ENCODE results near the gene KCNG4.
A peak's percentile ranks its signal among the peaks of the same experiment; 100 is the strongest.

KCNG4 gene, protein sequence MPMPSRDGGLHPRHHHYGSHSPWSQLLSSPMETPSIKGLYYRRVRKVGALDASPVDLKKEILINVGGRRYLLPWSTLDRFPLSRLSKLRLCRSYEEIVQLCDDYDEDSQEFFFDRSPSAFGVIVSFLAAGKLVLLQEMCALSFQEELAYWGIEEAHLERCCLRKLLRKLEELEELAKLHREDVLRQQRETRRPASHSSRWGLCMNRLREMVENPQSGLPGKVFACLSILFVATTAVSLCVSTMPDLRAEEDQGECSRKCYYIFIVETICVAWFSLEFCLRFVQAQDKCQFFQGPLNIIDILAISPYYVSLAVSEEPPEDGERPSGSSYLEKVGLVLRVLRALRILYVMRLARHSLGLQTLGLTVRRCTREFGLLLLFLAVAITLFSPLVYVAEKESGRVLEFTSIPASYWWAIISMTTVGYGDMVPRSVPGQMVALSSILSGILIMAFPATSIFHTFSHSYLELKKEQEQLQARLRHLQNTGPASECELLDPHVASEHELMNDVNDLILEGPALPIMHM

DNA sequence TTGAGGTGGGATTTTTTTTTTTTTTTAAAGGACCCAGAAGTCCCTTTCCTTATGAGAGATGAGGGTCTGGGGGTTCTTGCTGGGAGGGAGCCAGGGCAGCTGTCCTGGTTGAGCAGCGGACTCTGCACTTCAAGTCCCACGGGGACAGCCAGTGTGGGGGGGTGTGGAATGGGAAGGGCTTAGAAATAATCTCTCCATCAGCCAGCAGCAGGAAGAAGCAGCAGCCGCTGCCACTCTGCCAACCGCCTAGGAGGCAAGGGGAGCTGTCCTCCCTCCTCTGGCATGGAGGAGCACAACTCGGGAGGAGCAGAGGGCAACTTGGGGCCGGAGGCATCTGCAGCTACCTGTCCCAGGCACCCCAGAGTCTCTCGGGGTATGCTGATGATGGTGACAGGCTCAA lies at the start of gene KCNG4:
Gene KCNG4 (minus strand): TSS at position 104 of the 400 bp plus-strand sequence. CDS start 2,527 bp downstream, outside the sequence.
- DNase-seq, result no peak

DNA sequence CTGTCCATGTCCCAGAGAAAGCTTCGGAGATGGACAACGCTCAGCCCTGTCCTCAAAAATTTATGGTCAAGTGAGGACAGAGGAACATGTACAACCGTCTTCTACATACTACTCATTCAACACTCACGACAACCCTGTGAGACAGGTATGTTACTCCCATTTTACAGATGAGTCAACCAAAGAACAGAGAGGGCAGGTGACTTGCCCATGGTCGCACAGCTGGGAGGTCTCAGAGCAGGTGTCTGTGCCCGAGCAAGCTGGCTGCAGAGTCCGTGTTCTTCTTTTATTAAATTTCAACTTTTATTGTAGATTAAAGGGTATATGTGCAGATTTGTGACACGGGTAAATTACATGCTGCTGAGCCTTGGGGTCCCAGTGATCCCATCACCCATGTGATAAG lies 49.1 kb upstream of the KCNG4 start:
- DNase-seq, result no peak

DNA sequence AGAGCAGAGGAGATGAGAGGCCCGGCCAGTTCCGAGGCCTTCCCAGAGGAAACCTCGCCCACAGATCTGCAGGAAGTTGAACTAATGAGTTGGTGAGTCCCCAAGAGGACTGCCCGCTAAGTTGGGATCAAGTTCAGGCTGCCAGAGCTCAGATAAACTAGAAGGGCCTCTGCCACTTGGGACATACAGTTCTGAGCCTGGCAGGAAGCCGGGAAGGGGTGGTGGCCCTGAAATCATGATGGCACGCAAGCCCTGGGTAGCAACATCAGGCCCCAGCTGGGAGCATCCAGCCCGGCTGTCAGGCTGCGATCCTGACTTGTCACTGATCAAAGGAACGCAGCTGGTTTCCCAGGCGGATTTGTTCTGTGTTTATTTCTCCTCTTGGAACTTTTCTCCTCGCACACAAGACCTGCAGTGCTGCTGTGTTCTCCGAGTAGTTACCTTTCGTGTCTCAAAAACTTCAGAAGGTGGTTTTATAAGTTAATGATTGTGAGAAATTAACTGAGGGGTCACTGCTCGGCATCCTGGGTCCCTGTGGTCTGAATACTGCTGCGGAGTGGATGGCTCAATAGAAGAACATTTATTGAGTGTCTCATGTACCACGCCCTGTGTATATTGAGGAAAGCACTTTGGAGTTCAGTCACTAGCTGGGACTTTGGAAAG lies 46.9 kb upstream of the KCNG4 start:
- no peak for DNase-seq

DNA sequence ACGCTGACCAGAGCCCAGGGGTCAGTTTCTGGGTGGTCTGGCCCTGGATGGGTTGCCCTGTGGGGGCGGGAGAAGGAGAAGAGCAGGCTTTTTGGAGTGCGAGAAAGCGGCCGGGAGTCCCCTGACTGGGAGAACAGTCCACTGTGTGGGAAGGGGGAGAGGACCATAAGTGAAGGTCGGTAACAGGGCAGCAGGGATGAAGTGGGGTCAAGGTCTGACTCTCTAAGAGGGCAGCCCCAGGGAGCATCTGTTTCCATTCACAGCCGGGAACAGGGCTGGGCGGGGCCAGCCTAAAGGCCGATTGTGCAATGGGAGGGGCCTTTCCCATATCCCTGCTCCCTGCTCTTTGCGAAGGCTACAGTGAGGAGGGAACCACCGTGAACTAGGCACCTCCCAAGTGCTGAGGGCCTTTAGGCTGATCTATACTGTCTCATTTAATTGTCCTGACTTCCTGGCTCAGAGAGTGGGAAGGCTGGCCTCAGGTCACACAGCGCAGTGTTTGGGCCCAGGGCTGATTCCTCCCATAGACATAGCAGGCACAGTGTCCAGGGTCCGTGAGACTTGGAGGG lies 44.4 kb upstream of the KCNG4 start:
- DNase-seq, result no peak

DNA sequence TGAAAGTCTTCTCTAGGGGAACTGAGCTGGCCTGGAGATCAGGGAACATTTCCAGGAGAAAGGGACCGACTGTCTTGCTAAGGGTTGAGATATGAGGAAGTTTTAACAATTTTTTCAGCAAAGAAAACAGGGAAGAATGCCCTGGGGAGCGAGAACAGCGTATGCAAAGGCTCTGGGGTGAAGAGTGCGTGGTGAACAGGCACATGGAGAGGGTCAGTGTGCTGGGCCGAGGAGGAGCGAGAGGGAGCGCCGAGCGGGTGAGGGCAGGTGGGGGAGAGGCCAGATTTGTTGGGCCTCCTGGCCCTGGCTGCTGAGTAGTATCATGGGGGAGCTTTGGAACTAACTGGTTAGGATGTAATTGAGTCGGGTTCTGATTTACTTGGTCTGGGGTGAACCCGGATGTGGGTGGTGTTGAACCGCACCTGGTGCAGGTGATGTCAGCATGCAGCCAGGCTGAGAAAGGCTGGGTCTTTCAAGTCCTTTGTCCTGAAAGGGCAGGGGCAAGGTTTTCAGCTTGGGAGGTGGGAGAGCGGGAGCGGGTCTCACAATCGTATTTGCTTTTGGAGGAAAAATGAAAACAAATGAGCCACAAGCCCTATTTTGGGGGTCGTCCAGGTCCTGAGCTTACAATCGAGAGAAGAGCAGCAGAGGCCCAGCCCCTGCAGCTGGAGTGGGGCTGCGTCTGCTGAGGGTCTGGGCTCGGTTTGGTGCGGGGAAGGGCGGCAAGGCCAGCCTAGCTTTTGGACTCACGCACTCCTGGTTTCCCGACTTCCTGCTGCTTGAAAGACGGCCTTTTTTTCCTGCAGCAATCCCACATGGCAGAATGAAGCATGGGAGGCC lies 43.7 kb upstream of the KCNG4 start:
- no peak for DNase-seq

DNA sequence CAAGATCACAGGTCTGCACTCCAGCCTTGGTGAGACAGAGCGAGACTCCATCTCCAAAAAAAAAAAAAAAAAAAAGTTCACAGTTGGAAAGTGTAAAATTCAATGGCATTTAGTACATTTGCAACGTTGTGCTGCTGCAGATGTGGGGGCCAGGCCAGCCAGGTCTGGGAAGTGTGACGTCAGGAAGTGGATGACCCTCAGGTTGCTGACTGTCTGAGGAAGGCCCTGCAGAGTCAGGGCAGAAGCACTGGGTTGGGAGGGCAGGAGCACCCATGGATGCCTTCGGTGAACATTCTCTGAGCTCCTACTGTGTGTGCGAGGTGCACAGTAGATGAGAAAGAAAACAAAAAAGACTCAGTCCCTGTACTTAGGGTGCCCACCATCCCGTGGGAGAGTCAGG lies 42.7 kb upstream of the KCNG4 start:
- DNase-seq, result no peak

DNA sequence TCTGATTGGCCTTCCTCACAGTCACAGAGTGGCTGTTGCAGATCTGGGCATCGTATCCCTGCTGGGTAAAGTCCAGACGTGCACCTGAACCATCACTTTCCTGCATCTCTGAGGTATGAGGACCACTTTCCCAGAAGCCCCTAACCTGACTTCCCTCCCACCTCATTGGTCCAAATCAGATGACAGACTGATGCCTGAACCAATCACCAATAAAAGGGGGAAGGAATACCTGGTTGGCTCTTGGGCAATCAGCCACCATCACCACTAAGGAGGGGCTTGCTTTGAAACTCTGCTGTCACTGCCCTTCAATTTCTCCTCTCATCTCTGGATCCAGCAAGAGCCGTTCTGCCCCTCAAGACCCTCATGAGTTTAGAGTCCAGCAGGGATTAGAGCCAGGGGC lies 41.3 kb upstream of the KCNG4 start:
- DNase-seq, result peak in 1 of 2 donors; percentile 15

DNA sequence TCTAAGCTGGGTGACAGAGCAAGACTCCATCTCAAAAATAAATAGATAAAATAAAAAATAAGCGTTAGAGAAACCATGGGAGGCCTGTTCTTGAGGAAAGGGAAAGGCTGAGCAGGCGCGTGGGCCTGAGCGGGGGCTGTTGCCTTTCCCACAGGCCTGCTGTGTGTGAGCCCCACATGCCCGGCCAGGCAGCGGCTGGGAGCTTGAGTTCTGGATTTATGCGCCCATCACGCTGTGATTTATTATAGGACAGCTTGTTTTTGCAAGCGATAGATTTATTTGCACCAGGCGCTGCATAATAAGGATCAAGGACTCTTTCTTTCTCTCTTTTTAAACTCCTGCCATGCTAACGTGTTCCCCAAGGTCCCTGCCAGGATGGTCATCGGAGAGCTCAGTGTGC lies 40.1 kb upstream of the KCNG4 start:
- no peak for DNase-seq

DNA sequence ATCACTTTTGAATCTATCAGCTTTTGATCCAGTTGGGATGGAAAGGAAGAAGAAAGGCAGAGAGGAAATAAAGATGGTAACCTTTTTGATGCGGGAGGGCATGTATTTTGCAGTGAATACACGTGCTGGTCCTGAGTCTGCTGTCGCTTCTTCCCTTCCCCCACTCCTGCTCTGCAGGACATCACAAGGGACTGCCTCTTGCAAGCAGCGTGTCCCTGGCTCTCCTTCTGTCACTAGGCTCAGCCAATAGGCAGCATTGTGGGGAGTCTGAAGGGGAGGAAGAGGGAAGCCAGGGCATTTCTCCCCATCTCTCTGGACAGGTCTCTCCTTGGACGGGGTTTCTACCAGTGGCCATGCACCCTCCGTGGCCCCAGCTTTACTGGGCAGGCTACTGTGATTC lies 39.2 kb upstream of the KCNG4 start:
- no peak for DNase-seq

DNA sequence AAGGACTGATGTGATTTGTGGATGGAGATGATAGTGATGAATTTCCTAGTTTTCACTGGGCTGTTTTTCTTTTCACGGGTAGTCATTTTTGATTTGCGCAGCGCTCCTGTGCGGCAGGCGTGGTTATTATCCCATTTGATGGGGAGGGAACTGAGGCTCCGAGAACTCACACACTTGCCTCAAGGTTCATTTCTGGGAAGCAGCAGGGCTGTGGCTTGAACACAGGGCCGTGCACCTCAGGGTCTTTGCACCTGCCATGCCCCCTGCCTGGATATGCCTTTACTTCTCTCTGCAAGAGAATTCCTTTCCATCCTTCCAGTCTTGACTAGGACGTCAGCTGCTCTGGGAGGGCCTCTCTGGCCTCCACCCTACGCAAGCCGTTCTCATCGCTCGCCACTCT lies 38.5 kb upstream of the KCNG4 start:
- DNase-seq, result no peak

DNA sequence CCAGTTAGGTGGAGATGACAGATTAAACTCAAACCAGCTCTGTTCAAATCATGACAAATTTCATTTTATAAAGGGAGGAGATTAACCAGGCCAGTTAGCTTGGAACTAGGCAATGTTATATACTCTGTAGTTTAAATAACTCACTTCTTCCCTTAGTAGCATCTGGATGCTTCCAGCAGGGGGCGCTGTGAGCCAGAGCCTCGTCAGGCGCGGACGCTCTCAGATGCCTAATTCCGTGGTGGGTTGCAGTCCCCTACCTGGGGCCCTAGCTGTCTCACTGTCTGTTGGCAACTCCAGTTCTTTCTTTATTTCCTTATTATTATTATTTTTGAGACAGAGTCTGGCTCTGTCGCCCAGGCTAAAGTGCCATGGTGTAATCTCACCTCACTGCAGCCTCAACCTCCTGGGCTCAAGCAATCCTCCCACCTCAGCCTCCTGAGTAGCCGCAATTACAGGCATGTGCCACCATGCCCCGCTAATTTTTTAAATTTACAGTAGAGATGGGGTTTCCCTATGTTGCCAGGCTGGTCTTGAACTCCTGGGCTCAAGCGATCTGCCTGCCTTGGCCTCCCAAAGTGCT lies 37.5 kb upstream of the KCNG4 start:
- DNase-seq, result peak; percentile 49 to 64

DNA sequence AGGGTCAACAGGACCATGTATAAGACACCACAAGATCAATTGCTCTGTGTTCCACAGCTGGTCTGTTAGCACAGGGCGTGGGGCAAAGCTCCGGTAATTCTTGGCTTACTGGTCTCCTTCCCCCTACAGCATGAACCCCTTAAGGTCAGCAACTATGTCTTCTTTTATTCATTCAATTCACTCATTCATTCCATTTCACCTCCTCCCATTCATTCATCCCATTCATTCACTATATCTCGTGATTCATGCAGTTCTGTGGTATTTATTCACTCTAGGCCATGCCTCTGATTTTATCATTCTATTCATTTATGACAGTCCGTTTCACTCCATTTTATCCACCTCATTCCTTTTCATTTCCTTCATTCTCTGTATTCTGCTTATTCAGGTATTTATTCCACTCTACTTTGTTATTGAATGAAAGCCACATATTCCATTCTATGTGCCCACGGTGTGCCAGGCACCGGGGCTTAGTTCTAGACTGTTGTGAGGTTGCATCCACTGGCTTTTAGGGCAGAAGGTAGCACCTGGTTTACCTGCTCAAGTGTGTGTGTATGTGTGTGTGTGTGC lies 35.9 kb upstream of the KCNG4 start:
- DNase-seq, result no peak

DNA sequence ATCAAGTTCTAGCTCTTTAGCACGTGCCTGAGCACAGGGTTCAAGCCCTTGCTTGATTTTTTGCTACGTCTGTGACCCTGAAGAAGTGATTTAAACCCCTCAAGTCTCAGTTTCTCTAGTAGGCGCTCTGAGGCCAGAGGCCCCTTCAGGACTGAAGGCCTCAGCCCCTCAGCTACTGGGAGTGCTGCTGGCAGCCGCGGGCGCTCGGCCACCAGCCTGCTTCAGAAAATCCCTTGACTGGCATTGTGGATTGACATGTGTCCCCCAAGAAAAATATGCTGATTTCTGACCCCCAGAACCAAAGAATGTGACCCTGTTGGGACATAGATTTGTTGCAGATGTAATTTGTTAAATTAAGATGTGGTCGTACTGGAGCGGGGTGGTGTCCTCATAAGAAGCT lies 34.7 kb upstream of the KCNG4 start:
- no peak for DNase-seq

DNA sequence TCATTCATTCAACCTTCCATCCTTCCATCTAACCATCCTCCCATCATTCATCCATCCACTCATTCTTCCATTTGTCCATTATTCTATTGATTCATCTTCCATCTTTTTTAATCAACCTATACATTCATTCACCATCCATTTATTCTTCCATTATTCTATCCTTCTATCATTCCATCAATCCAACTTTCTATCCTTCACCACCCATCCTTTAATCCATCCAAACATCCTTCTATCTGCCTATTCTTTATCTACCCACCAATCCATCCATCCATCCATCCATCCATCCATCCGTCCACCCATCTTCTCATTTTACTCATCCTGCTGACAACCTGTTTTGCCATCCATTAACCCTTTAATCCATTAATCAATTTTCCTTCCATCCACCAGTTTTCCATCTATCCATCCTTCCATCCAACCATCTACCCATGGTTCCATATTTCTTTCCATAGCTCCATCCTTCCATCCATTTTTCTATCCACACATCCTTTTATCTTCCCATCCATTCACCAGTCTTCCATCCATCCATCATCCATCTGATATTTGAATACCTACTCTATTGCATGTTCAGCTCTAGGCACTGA lies 33.0 kb upstream of the KCNG4 start:
- no peak for DNase-seq

DNA sequence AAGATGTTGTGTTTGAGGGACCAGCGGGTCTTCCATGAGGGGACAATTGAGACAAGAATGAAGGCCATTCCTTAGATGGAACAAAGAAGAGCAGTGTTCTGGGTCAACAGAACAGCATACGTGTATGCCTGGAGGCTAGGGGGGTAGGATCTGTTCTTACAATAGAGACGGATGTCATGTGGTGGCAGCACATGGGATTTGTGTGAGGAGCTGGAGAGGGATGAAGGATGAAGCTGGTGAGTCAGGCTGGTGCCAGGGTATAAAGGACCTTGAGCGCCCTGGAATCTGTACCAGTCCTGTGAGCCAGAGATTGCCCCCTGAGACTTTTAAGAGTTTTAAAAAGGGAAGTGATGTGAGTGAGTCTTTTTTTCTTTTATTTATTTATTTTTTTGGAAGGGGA lies 32.1 kb upstream of the KCNG4 start:
- no peak for DNase-seq

DNA sequence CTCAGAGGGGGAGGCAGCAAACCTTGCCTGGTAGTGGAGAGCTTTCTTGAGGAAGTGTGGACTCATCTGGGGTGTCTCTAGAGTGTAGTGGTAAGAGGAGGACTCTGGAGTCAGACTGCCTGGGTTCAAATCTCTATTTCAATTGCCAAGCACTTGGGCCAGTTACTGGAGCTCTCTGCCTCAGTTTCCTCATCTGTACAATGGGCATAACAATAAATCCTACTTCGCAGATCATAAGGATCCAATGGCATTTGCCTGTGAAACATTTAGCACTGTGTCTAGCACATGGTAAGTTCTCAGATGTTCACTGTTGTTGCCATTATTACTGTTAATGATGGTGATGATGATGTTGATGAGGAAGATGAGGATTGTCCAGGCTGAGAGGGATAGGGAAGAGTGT lies 31.2 kb upstream of the KCNG4 start:
- no peak for DNase-seq

DNA sequence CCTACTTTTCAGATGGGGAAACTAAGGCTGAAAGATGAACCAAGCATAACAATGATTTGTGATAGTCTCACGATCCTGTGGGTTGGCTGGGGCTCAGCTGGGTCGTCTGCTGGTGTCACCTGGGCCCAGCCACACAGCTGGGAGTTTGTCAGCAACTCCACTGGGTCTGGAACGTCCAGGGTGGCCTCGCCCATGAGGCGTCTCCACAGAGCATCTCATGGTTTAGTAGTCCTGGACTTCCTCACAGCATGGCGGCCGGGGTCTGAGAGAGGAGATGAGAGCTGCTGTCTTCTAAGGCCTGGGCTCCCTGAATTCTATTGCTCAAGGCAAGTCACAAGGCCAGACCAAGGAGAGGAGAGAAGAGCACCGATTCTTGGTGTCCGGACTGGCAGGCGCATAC lies 30.7 kb upstream of the KCNG4 start:
- no peak for DNase-seq

DNA sequence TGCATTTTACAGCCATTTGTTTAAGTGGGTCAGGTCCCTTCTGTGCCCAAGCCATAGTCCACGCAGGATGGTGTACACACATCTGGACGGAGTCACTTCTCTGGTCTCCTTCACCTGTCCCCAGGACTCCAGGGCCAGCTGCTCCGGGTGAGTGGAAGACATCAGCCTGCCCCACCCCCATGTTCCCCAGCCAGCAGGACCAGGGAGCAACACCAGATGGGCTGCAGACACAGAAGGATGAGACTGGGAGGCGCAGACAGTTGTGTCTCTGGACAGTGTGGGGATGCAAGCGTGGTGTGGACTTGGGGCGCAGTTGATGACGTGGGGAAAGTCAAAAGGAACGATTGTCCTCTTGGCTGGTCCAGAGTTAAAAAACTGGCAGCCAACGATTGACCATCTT lies 30.3 kb upstream of the KCNG4 start:
- no peak for DNase-seq

DNA sequence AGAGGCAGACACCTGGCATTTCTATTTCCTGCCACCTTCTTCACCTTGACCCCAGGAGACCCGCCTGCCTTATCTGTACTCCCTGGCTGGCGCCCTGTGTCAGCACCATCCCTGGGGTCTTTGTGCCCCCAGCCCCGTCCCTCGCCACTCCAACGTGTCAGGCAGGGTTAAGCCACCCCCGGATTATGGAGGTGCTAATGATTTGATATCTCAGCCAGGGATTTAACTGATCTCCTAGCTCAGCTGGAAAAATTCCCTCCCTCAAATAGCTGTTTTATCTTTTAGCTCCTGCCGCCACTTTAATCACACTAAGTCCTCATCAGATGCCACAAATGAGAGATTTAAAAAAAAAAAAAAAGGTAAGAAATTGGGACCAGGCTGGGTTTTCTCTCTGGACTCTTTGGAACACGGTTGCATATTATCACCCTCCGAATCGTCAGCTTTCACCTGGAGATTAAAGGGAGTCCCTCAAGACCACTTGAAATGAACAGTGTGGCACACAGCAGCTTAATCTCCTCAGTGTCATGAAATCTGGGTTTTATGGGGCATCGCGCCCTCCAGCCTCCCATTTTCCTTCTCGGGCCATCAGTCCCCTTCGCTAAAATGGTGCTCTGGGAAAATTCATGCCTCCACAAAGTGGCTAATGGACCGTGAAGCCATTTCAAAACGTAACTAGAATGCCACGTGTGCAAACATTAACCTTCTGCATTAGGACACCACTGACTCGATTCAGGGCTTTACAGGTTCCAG lies 28.7 kb upstream of the KCNG4 start:
- DNase-seq, result no peak

DNA sequence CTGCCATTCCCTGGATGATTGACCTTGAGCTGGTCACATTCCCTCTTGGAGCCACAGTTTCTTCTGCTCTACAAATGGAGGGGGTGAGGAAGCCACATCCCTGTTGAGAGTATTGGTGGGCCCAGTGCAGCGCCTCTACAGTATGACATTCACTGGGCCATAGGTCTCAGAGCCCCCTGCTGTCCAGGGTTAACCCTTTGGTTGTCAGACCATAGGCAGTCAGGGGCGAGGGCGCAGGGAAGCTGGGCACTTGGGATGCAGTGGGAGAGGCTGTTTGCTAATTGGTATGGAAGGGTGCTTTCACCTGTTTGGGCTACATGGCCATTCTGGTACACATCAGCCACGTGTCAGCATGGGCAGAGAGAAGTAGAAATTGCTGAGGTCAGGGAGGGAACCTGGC lies 27.6 kb upstream of the KCNG4 start:
- DNase-seq, result no peak

DNA sequence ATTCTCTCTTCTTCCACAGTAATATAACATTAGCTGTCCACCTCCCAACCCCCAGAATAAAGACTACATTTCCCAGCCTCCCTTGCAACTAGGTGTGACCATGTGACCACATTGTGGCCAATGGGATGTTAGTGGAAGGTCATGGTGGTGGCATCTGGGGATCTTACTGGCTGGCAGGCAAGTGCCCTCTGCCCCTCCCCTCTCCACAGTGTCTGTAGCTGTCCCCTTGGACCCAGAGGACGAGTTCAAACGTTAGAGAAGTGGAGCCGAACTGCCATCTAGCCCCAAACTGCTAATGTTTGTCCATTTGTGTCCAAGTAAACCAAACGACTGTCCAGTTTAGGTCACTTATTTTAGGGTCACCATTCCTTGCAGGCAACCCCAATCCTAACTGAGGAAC lies 26.6 kb upstream of the KCNG4 start:
- peak; percentile 20 to 44 for DNase-seq

Measured in CD4-positive, alpha-beta T cell treated with Interferon alpha-2 for 1 hour (primary cell).